Measurements from ENCODE around the gene NUCB2.
A peak's percentile ranks its signal among the peaks of the same experiment; 100 is the strongest.

NUCB2 gene

GRCh38 chr11:17314232-17314547 lies 37.7 kb downstream of the NUCB2 start:
- Mint-ChIP-seq H3K27me3 (no peaks in the 10 kb centered on the region), H3K36me3 (ENCODE audit: insufficient read depth) (peaks cover 40% of the 10 kb centered on the region), H3K9me3 (no peaks in the 10 kb centered on the region), H3K4me3 (no peak overlapping the region), H3K4me1 (no peaks in the 10 kb centered on the region), H3K27ac (ENCODE audit: low read depth) (no peak overlapping the region)
- no peak for DNase-seq (ENCODE audit: low spot score in 2 of 2)
- no peak for ATAC-seq (replicated peaks; ENCODE audit: extremely low read depth, poor library complexity, severe bottlenecking)

GRCh38 chr11:17314904-17315426 lies 38.4 kb downstream of the NUCB2 start:
- Mint-ChIP-seq H3K27me3 (no peaks in the 10 kb centered on the region), H3K4me1 (no peaks in the 10 kb centered on the region), H3K27ac (ENCODE audit: low read depth) (no peak overlapping the region), H3K36me3 (ENCODE audit: insufficient read depth) (peaks cover 41% of the 10 kb centered on the region), H3K4me3 (no peak overlapping the region), H3K9me3 (peaks cover 3% of the 10 kb centered on the region)
- no peak for ATAC-seq (replicated peaks; ENCODE audit: extremely low read depth, poor library complexity, severe bottlenecking)
- DNase-seq (ENCODE audit: low spot score in 2 of 2): no peak

- no peaks in the 10 kb centered on the region for H3K9me3 Mint-ChIP-seq
- H3K4me1 Mint-ChIP-seq: peaks cover 24% of the 10 kb centered on the region
- ATAC-seq (replicated peaks; ENCODE audit: extremely low read depth, poor library complexity, severe bottlenecking) (no peak), DNase-seq (ENCODE audit: low spot score in 2 of 2) (no peak)
- H3K27ac Mint-ChIP-seq (ENCODE audit: low read depth): no peak overlapping the region
- peaks cover 30% of the 10 kb centered on the region for H3K36me3 Mint-ChIP-seq (ENCODE audit: insufficient read depth)
- H3K4me3 Mint-ChIP-seq: no peak overlapping the region
- H3K27me3 Mint-ChIP-seq: no peaks in the 10 kb centered on the region
Observed at GRCh38 chr11:17328871-17329494, 52.4 kb downstream of the NUCB2 start.

GRCh38 chr11:17331669-17332068 lies 55.1 kb downstream of the NUCB2 start:
- H3K9me3 Mint-ChIP-seq: no peaks in the 10 kb centered on the region
- no peak overlapping the region for H3K27ac Mint-ChIP-seq (ENCODE audit: low read depth)
- DNase-seq (ENCODE audit: low spot score in 2 of 2): no peak
- H3K4me3 Mint-ChIP-seq: no peak overlapping the region
- no peaks in the 10 kb centered on the region for H3K27me3 Mint-ChIP-seq
- ATAC-seq (replicated peaks; ENCODE audit: extremely low read depth, poor library complexity, severe bottlenecking): no peak
- H3K4me1 Mint-ChIP-seq: peaks cover 19% of the 10 kb centered on the region
- peaks cover 25% of the 10 kb centered on the region for H3K36me3 Mint-ChIP-seq (ENCODE audit: insufficient read depth)

- no peak overlapping the region for H3K4me3 Mint-ChIP-seq
- ATAC-seq (replicated peaks; ENCODE audit: extremely low read depth, poor library complexity, severe bottlenecking) (peak; percentile 98), DNase-seq (ENCODE audit: low spot score in 2 of 2) (no peak)
- peak overlapping the region; percentile 59 for H3K27ac Mint-ChIP-seq (ENCODE audit: low read depth)
- peaks cover 24% of the 10 kb centered on the region for H3K36me3 Mint-ChIP-seq (ENCODE audit: insufficient read depth)
- peaks cover 19% of the 10 kb centered on the region for H3K4me1 Mint-ChIP-seq
- no peaks in the 10 kb centered on the region for H3K9me3 Mint-ChIP-seq
- H3K27me3 Mint-ChIP-seq: no peaks in the 10 kb centered on the region
Observed at GRCh38 chr11:17333799-17334586, 57.5 kb downstream of the NUCB2 start.

- Mint-ChIP-seq H3K4me3 (no peak overlapping the region), H3K4me1 (no peaks in the 10 kb centered on the region), H3K27me3 (no peaks in the 10 kb centered on the region), H3K9me3 (no peaks in the 10 kb centered on the region), H3K36me3 (ENCODE audit: insufficient read depth) (peaks cover 4% of the 10 kb centered on the region), H3K27ac (ENCODE audit: low read depth) (peak overlapping the region; percentile 29)
- DNase-seq (ENCODE audit: low spot score in 2 of 2) (no peak), ATAC-seq (replicated peaks; ENCODE audit: extremely low read depth, poor library complexity, severe bottlenecking) (no peak)
Observed at GRCh38 chr11:17343257-17343656, 66.7 kb downstream of the NUCB2 start.

- Mint-ChIP-seq H3K27me3 (no peaks in the 10 kb centered on the region), H3K4me1 (no peaks in the 10 kb centered on the region), H3K27ac (ENCODE audit: low read depth) (no peak overlapping the region), H3K9me3 (no peaks in the 10 kb centered on the region), H3K4me3 (no peak overlapping the region), H3K36me3 (ENCODE audit: insufficient read depth) (peaks cover 2% of the 10 kb centered on the region)
- no peak for ATAC-seq (replicated peaks; ENCODE audit: extremely low read depth, poor library complexity, severe bottlenecking)
- DNase-seq (ENCODE audit: low spot score in 2 of 2): no peak
Observed at GRCh38 chr11:17343907-17344306, 67.4 kb downstream of the NUCB2 start.

GRCh38 chr11:17347676-17348075 lies 71.1 kb downstream of the NUCB2 start:
- H3K27me3 Mint-ChIP-seq: no peaks in the 10 kb centered on the region
- no peak for ATAC-seq (replicated peaks; ENCODE audit: extremely low read depth, poor library complexity, severe bottlenecking)
- no peak overlapping the region for H3K27ac Mint-ChIP-seq (ENCODE audit: low read depth)
- H3K9me3 Mint-ChIP-seq: no peaks in the 10 kb centered on the region
- no peak for DNase-seq (ENCODE audit: low spot score in 2 of 2)
- peaks cover 15% of the 10 kb centered on the region for H3K4me1 Mint-ChIP-seq
- H3K36me3 Mint-ChIP-seq (ENCODE audit: insufficient read depth): peaks cover 6% of the 10 kb centered on the region
- no peak overlapping the region for H3K4me3 Mint-ChIP-seq

- H3K27ac Mint-ChIP-seq (ENCODE audit: low read depth): peak overlapping the region; percentile 96
- no peaks in the 10 kb centered on the region for H3K27me3 Mint-ChIP-seq
- DNase-seq (ENCODE audit: low spot score in 2 of 2): no peak
- H3K4me1 Mint-ChIP-seq: peaks cover 34% of the 10 kb centered on the region
- peak overlapping the region; percentile 88 for H3K4me3 Mint-ChIP-seq
- peaks cover 16% of the 10 kb centered on the region for H3K36me3 Mint-ChIP-seq (ENCODE audit: insufficient read depth)
- no peak for ATAC-seq (replicated peaks; ENCODE audit: extremely low read depth, poor library complexity, severe bottlenecking)
- H3K9me3 Mint-ChIP-seq: no peaks in the 10 kb centered on the region
Observed at GRCh38 chr11:17350455-17351171, 74.1 kb downstream of the NUCB2 start.

GRCh38 chr11:17351172-17351509 lies 74.6 kb downstream of the NUCB2 start:
- ATAC-seq (replicated peaks; ENCODE audit: extremely low read depth, poor library complexity, severe bottlenecking) (no peak), DNase-seq (ENCODE audit: low spot score in 2 of 2) (no peak)
- no peaks in the 10 kb centered on the region for H3K9me3 Mint-ChIP-seq
- peak overlapping the region; percentile 88 for H3K4me3 Mint-ChIP-seq
- H3K27me3 Mint-ChIP-seq: no peaks in the 10 kb centered on the region
- H3K36me3 Mint-ChIP-seq (ENCODE audit: insufficient read depth): peaks cover 16% of the 10 kb centered on the region
- peak overlapping the region; percentile 96 for H3K27ac Mint-ChIP-seq (ENCODE audit: low read depth)
- H3K4me1 Mint-ChIP-seq: peaks cover 34% of the 10 kb centered on the region

GRCh38 chr11:17351510-17352176 lies 75.1 kb downstream of the NUCB2 start, which contains the start of gene NCR3LG1:
NCR3LG1 (plus strand) TSS chr11:17351800; CDS start chr11:17351970, 170 bp downstream.
- H3K4me1 Mint-ChIP-seq: peaks cover 34% of the 10 kb centered on the region
- peak within 1 kb of the TSS; percentile 96 for H3K27ac Mint-ChIP-seq (ENCODE audit: low read depth)
- peak; percentile 46 to 49 for DNase-seq (ENCODE audit: low spot score in 2 of 2)
- no peaks in the 10 kb centered on the region for H3K9me3 Mint-ChIP-seq
- H3K4me3 Mint-ChIP-seq: peak within 1 kb of the TSS; percentile 88
- H3K27me3 Mint-ChIP-seq: no peaks in the 10 kb centered on the region
- peaks cover 16% of the 10 kb centered on the region for H3K36me3 Mint-ChIP-seq (ENCODE audit: insufficient read depth)
- ATAC-seq (replicated peaks; ENCODE audit: extremely low read depth, poor library complexity, severe bottlenecking): peak; percentile 70
